Measurements from ENCODE around the gene NAMPT.

- TF ChIP-seq, protein P1, sequence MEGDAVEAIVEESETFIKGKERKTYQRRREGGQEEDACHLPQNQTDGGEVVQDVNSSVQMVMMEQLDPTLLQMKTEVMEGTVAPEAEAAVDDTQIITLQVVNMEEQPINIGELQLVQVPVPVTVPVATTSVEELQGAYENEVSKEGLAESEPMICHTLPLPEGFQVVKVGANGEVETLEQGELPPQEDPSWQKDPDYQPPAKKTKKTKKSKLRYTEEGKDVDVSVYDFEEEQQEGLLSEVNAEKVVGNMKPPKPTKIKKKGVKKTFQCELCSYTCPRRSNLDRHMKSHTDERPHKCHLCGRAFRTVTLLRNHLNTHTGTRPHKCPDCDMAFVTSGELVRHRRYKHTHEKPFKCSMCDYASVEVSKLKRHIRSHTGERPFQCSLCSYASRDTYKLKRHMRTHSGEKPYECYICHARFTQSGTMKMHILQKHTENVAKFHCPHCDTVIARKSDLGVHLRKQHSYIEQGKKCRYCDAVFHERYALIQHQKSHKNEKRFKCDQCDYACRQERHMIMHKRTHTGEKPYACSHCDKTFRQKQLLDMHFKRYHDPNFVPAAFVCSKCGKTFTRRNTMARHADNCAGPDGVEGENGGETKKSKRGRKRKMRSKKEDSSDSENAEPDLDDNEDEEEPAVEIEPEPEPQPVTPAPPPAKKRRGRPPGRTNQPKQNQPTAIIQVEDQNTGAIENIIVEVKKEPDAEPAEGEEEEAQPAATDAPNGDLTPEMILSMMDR (IDR thresholded peaks at IDR 0.05), result no peak
- TF ChIP-seq SREBF2 (IDR thresholded peaks at IDR 0.05), result no peak
- TF ChIP-seq, protein P2, sequence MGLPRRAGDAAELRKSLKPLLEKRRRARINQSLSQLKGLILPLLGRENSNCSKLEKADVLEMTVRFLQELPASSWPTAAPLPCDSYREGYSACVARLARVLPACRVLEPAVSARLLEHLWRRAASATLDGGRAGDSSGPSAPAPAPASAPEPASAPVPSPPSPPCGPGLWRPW (IDR thresholded peaks at IDR 0.05), result no peak
- no peak for TF ChIP-seq POLR2A (IDR thresholded peaks at IDR 0.05; ENCODE audit: low read length)
- TF ChIP-seq USF2 (IDR thresholded peaks at IDR 0.05), result no peak
- TF ChIP-seq RFX5 (IDR thresholded peaks at IDR 0.05), result no peak
- TF ChIP-seq EP300 (IDR thresholded peaks at IDR 0.05), result no peak
- TF ChIP-seq REST (IDR thresholded peaks at IDR 0.05), result no peak
- no peak for TF ChIP-seq RARB (CRISPR knock-in tag; IDR thresholded peaks at IDR 0.05)
These were observed 6.1 kb downstream of the NAMPT start for GRCh38 chr7:106278695-106279094.

Measured in A549 (cell line).